SK-MEL-5 (cell line): ENCODE results near the gene RBPJL. TPM values are rescaled to one million over a fixed set of nuclear protein-coding genes. Genes with fewer than 3 reads are reported as not detected.

Source experiments
- DNase-seq: peaks from one replicate; pipeline ENCODE4 v3.0.0-alpha.2; 2016; ENCODE audit warnings: low read depth, low spot score
- in situ Hi-C: cut with HindIII; loops from 2 replicates; pipeline ENCODE4 v1.10.0; 2016; ENCODE audit warnings: low sequenced_read_pairs, high pct_unique_total_duplicates, low pct_unique_long_range_greater_than_20kb
- total RNA-seq: library from RNA; depleted of rRNA; stranded (reverse); fragments of >200 nt; shearing (Covaris generic); gene quantifications from 2 replicates; pipeline ENCODE4 v1.2.3, GENCODE V29; 2014

RBPJL gene
- total RNA-seq, 1 experiment from 2014 or later: not detected

DNA sequence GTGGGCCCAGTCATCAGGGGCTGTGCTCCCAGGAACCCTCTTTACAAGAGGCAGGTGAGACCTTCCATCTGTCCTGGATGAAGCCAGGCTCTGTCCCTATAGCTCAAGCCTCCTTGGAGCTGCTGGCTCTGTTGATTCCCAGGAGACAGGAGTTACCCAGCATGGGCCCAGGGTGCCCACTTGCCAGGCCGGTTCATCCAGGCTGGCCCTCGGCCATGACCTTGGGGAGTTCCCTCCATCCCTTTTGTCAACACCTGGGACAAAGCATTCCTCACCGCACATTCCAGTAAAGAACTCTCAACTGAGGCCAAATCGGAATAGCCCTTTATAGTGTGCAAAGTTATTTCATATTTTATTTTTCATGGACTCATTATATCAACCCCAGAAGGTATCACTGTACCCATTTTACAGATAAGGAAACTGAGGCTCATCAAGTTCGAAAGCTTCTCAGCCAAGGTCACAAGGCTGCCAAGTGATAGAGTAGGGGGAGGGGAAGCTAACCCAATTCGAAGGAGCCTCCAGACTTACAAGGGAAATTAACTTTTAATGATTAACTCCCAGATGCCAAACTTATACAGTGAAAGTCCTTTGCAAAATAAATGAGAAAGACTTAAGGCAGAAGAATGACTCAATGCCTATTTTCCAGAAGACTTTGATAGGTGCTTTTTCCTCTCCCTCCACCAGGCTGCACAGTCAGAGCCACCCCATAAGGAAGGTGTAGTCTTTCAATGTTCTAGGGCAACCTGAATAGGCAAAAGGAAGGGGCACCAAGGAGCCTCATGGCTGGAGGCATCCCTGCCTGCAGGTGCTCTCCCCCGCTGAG is 23.1 kb downstream of the RBPJL start:
- DNase-seq: no peak
- in situ Hi-C loops: no loop called here

DNA sequence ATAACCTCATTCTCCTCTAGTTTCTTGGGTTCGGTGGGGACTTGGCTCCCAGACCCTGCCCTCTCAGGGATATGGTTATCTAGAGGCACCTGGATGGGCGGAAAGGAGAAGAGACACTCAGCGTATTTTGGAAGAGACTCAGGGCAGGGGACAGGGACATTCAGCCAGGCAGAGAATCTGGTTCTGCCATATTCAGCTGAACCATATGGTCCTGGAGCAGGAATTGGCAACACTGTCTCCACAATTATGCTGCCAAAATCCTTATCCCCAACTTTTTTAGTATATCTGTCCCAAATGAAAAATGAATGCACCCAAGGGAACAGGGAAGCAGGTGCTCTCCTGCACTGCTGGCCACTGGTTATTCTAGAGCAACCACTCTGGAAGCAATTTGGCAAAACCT is 23.8 kb downstream of the RBPJL start:
- in situ Hi-C loops: no loop called here
- DNase-seq: no peak

DNA sequence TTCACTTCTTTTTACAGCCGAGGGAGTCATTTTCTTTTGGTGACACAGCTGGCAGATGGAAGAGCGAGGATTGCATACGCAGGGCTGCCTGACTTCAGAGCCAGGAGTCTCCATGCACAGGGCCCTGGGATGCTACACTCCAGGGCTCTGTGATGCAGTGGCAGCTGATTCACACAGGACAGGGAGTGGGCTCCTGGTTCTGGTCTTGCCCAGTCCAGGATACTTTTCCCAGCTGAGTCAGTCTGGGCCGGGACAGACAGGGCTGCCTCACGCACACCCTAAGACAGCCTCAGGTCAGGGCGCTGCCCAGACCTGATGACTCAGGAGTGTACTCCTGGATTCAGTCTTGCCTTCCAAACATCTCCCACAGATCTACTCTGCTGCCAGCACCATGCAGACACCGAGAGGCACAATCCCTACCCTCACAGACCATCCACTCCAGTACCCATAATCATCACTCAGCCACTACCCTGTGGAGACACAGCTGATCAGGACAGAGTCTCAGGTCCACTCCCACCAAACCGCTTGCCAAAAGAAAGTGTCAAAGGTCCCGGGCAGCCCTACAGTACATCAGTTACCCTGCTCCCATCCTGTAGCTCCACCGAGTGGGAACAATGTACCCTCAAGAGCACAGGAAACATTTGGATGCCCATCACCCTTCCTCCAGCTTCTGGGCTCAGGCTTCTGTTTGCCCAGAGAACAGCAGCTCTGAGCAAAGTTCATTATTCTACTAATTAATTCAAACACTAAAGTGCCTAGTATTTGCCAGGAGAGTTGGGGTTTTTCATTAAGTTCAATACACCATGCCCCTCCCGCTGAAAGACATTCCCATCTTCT is 30.1 kb downstream of the RBPJL start:
- DNase-seq: no peak
- in situ Hi-C loops: no loop called here

DNA sequence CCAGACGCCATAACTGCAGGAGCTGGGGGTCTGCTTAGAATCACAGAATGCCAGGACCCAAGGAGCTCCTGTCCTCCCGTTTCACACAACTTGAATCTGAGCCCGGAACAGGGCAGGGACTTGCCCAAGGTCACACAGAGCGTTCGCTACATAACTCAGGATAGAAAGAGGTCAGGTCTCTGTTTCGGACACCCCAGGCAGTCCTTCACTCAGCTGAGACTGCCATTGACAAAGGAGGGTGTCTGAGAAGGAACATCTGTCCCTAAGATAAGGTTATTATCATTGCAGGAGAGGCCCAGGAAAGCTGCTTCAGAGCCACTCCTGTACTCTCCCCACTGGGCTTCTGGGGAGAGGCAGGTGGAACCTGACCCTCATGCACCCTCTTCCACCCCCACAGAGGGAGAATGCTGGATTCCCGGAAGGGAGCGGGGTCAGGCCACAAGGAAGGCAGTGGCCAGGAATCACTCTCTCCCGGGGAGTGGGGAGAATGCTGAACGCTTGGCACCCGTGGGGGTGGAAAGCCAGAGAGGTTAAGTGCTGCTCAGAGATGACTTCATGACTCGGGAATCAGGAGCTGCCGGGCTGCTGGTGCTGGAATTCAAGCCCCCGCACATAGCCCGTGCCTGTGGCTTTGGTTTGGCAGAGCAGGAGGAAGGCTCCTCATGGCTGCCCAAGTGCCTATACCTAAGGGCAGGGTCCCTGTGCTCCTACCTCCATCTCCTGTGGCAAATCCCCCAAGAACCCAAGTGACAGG is 30.9 kb downstream of the RBPJL start:
- DNase-seq: no peak
- in situ Hi-C loops: no loop called here

DNA sequence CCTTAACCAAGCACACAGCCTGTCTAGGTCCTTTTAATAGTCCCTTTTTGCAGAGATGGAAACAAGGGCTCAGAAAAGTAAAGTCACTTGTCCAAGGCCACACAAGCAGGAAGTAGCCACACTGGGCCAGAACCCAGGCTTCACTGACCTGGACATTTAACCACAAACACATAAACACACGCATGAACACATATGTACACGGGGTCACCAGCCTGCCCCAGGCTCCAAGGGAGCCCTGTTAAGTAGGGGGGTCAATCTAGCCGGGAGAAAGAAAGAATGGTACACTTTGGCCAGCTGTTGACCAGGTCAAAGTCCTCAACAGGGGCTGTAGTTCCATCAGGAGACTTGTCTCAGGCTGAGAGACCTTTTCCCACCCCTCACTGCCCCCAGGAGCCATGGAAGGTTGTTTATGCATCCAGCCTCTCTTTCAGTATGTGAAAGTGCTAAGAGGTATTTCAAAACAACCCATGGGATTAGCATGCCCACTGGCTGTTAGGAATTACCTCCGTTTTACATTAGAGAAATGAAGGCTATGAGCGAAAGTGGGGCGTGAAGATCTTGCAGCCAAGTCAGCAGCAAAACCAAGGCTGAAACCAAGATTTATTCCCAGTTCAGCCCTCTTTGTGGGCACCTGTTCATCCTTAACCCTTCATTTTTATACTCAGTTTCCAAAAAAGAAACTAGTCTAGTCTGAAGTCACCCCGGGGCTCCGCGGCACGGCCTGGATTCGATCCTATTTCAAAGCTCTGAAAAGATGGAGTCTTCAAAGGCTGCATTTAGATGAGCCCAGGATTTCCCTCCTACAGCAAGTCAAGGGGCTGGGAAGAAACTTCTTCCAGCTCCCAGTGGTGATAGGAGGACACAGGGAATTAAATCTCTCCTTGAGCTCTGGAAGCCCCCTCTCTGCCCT is 31.7 kb downstream of the RBPJL start:
- no peak for DNase-seq
- in situ Hi-C loops: no loop called here

DNA sequence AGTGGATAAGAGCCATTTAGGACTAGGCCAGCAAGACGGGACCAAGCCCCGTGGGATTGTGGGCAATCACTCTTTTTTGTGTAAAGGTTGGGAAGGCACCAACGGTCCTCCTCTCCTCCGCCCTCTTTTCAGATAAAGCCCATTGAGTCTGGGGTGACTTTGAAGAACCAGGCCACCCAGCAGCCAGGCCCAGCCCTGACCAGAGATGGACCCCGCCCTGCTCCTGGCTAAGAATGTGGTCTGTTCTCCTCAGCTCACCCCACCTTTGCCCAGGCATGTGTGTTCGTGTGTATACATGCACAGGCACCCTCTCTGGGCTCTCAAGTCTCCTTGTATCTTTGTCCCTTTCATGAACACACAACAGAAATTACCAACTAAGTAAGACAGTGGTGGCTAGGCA is 32.4 kb downstream of the RBPJL start:
- in situ Hi-C loops: no loop called here
- no peak for DNase-seq

DNA sequence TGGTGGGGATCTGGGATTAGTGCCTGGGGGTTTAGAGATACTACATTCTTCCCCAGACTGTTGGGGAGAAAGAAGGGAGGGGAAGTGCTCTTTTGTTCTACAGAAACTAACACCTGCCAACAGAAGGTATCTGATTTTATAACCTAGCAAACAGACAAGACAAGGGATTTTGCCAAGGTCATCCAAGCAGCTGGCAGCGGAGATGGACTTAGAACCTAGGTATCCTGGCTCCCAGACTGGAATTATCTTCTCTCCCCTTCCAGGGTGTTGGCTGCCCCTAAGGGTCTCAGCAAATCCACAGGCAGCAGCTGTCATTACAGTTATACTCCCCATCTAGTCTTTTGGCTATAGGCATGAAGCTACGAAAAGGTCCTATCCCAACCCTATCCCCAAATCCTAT is 33.2 kb downstream of the RBPJL start:
- in situ Hi-C loops: no loop called here
- DNase-seq: no peak

DNA sequence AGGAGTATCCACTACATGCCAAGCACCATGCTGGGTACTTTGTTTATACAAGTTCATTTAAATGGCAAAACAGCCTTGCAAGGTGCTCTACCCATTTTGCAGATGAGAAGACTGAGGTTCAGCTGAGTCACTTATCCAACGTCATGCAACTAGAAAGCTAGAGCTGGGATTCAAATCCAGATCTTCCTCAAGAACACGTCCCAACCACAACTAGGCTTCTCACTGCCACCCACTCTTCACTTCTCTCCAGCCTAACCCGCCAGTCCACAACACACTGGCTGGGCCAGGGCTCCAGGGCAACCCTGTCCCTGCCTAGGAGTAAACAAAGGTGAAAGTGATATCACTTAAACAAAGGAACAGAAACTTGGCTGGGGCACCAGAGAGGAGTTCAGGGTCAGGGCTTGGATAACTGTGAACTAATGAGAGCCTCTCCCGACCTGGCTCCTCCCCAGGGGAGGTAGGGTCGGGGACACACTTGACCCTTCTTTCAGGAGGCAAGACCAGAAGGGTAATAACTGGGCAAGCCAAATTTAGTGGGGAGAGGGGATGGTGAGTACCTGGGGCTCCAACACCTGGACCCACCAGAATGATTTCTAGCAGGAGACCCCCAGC is 33.7 kb downstream of the RBPJL start:
- in situ Hi-C loops: no loop called here
- no peak for DNase-seq

DNA sequence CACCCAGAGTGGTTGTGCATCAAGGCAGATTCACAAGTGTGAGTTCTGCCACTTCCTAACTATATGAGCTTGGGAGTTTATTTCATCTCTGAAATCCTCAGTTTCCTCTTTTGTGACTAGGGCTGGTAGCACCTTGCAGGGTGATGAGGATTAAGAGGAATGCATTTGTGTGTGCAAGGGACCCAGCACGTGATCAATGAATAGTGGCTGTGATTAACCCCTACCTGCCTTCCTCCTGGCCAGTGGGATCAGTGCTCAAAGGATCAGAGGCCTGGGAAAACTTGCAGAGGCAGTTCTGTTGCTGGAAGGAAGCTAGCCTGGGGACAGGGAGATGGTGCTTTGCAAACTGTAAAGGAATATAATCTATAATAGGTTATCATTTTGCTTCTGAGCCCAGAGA is 34.3 kb downstream of the RBPJL start:
- DNase-seq: no peak
- in situ Hi-C loops: no loop called here

DNA sequence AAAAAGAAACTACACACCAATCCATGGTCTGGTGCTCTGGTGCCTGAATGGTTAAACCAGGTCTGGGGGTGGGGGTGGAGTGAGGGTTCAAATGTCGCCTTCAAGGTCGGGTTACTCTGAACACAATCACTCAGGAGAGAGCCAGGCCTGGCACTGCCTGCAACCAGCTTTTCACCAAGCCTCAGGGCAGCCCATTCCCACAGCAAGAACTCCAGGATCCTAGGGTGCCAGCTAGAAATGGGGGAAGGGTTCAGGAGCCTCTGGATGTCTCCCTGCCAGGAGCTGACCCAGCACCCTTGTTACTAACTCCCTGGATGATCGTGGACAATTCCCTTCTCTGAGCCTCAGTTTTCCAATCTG is 34.9 kb downstream of the RBPJL start:
- DNase-seq: no peak
- in situ Hi-C loops: no loop called here

DNA sequence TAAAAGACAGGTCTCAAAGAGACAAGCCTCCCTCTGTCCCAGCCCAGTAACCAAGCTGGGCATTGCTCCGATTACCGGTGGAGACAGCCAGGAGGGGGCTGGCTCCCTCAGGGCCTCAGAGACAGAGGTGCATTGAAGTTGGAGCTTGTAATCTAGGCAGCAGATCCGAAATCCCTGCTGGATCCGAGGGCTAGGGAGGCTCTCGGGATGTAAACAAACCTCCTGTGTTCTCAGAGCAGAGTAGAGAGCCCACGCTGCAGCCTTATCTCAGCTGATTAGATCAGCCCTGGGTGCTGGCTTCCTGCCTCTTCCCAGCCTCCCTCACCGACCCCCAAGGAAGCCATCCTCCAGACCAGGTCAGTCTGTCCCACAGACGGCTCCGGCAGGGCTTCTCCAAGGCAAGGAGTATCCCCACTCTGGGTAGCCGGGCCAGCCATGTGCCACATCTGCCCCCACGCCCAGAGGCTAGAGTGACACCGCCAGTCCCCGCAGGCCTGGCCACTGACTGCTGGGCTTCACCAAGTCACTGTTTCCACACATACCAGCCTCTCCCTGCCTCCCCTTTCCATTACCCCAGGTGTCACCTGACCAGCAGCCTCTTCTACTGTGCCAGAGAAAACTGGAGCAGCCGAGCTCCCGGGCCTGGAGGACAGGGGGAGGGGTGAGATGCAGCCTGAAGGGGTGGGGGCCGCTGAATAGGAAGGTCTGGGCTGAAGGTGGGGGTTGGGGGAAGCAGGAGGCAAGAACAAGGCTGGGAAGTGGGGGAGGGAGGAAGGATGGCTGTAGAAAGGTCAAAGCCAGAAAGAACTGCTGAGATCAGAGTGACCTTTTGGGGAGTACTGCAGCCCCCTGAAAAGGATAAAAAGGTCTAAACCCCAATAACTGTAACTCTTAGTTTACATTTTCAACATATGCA is 35.6 kb downstream of the RBPJL start:
- in situ Hi-C loops: no loop called here
- peak; percentile 97 for DNase-seq

DNA sequence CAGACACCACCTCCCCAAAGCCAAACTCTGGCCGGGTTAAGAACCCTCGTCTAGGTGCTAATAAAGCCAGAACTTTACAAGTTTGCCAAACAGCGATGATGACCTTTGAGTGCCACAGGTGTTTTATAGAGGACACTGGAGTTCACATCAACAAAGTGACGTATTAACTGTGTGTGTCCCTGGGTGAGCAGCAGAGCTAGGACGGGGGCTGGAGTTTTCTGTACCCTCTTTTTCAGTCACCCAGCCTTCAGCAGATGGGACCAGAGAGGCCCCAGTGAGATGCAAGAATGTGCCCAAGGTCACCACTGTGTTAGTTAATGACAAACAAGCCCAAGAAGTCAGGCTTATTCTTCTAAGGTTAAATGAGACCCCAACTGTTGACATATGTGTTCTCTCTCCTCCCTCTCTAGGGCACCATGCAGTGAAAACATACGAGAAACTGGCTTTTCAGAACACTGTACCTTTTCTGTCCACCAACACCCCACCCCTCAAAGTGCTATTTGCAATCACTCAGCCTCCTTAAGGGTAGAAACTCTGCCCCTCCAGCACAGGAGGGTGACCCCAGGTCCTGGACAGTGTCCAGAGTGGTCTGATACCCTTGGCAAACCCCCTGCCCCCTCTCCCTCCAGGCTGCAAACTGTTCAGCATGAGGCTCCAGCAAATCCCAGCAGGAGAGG is 36.4 kb downstream of the RBPJL start:
- in situ Hi-C loops: no loop called here
- no peak for DNase-seq

DNA sequence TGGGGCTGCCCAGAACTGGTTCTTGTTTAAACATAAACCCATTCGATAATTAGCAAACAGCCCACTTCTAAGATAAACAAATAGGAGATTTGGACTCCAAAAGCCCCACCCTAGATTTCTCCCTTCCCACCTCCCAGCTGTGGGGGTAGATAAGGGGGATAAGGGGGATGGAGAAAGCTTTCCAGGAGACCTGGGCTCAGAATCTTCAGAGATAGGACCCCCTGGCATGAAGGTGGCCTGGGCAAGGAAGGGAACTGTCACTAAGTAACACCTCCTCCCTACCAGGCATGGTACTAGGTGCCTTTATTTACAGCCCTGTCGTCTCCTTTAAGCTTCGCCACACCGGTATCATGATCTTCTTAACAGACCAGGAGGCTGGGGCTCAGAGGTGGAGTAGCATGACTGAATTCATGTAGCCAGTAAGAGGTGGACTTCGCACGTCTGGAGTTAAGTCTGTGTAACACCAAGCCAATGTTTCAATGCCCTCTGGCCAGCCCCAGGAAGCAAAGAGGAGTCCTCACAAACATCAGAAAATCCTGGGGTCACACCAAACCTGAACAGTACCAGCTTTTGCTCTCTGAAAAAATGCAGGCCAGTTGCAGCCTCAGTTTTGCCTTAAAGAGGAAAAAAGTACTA is 37.0 kb downstream of the RBPJL start:
- in situ Hi-C loops: no loop called here
- DNase-seq: no peak

DNA sequence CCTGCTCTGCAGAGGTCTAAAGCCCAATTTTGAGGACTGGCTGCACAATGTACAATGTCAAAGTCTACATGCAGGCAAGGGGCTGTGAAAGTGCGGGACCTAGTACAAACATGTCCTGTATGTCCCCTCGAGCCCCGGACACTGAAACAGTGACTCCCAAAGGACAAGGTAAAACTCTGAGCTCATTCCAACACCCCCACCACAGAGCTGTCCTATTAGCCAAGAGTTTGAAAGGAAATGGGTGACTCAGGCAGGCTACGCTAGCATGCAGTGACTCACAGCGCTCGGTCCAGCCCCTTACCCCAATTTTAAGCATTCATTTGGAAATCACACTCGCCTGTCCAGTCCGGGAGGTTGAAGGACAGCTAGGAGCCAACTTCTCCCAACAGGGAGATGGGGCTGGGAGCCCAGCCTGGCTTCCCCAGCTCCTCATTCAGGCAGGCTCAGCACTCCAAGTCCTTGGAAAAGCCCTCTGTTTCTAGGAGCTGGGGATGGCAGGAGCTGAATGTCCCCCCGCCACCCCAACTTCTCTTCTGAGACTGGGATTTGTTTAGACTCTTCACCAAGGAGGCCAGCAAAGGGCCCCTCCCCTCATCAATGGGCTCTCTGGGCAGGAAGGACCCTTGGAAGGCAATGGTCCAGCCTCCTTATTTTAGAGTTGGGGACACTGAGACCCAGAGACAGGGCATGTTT is 37.7 kb downstream of the RBPJL start:
- in situ Hi-C loops: no loop called here
- no peak for DNase-seq
